HG02678 (cell line): ENCODE data around the gene LAMTOR4.

Experiments
- ATAC-seq: cut with Tn5 transposase; IDR thresholded peaks from one replicate; pipeline ENCODE4 v1.9.1; 2021; ENCODE audit warnings: mild to moderate bottlenecking, moderate library complexity; ENCODE audit not compliant: unreplicated experiment

The LAMTOR4 gene

GRCh38 chr7:100152937-100153666 is 4.4 kb downstream of the LAMTOR4 start:
- no peak for ATAC-seq

- no peak for ATAC-seq
These were observed 5.2 kb downstream of the LAMTOR4 start for GRCh38 chr7:100153708-100154535.

- no peak for ATAC-seq
These were observed 6.2 kb downstream of the LAMTOR4 start for GRCh38 chr7:100154651-100155491.

GRCh38 chr7:100155553-100156317 is 7.0 kb downstream of the LAMTOR4 start:
- ATAC-seq: no peak

- no peak for ATAC-seq
These were observed 7.8 kb downstream of the LAMTOR4 start for GRCh38 chr7:100156331-100157068.

- ATAC-seq: no peak
These were observed 8.3 kb downstream of the LAMTOR4 start for GRCh38 chr7:100157069-100157333.

GRCh38 chr7:100157334-100158228 is 8.9 kb downstream of the LAMTOR4 start:
- no peak for ATAC-seq

GRCh38 chr7:100158229-100159098 is 9.7 kb downstream of the LAMTOR4 start, which contains the start of gene TRAPPC14:
Gene TRAPPC14, minus strand, starts transcription at chr7:100158723. Its CDS starts 224 bp downstream, at chr7:100158499.
- peak; percentile 80 for ATAC-seq

GRCh38 chr7:100159099-100159623 is 10.4 kb downstream of the LAMTOR4 start:
- no peak for ATAC-seq

GRCh38 chr7:100160067-100160466 is 11.3 kb downstream of the LAMTOR4 start:
- no peak for ATAC-seq

GRCh38 chr7:100163006-100163531 is 14.4 kb downstream of the LAMTOR4 start:
- no peak for ATAC-seq

- ATAC-seq: no peak
These were observed 15.2 kb downstream of the LAMTOR4 start for GRCh38 chr7:100163871-100164270.

GRCh38 chr7:100166317-100166940 is 17.7 kb downstream of the LAMTOR4 start:
- no peak for ATAC-seq

GRCh38 chr7:100166970-100167911 is 18.5 kb downstream of the LAMTOR4 start:
- no peak for ATAC-seq

- ATAC-seq: no peak
These were observed 19.2 kb downstream of the LAMTOR4 start for GRCh38 chr7:100167912-100168323.
